ENCODE measurements around the gene EHMT1.

Gene EHMT1

DNA sequence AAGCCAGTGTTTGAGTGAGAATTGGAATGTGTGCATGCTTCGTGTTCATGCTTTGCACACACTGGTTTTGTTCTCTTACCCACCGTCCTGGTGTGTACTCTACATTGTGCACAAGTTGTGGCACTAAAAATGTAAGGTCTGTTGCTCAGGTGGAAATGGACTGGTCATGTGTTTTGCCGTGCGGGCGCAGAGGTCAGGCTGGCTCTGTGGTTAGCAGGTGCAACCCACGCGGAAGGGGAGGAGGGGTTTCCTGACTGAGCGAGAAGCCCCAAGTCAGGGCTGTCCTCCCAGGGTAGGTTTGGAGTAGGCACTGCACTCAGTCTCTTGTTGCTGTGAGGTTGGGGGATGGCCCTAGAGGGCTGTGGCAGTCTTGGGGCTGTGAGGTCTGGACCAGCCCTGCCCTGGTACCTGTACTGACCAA is 86.6 kb downstream of the EHMT1 start:
- H3K27ac ChIP-seq (ENCODE audit: insufficient read depth in 1 of 2, low read depth in 1 of 2, low read length in 2 of 2, poor library complexity in 1 of 2, severe bottlenecking in 2 of 2): no peak overlapping the region

DNA sequence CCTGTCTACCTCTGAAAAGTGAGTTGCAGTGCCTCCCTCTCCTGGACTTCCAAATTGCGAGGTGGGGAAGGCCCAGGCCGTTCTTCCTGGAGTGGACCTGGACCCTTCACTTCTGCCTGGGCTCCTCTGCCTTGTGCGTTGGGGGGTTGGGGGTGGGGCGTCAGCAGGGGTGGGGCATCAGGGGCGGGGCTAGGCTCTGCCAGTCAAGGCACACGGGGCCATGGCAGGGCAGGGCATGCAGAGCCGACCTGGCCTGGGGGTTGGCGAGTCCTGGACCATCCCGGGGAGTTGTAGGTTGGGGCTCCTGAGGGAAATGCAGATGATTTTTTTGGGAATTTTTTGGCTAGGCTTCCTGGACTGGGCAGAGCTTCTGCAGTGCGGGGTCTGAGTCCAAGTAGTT is 87.1 kb downstream of the EHMT1 start:
- POLR2A ChIA-PET: no interaction called here
- H3K9me3 ChIP-seq (ENCODE audit: control extremely low read depth in 1 of 5, control insufficient read depth in 4 of 5, insufficient read depth in 2 of 5, low read depth in 1 of 5, low read length in 4 of 5): peaks cover 0 to 17% (median 12%) of the 10 kb centered on the region in 5 experiments
- CTCF ChIA-PET: no interaction called here
- no peak for DNase-seq
- H3K4me3 ChIP-seq (ENCODE audit: control insufficient read depth in 1 of 7, extremely low read depth in 1 of 7, insufficient read depth in 4 of 7, low read depth in 2 of 7, low read length in 6 of 7): peak overlapping the region in 2 of 7 experiments; percentile 32 to 60
- H3K4me1 ChIP-seq (ENCODE audit: control extremely low read depth in 1 of 4, control insufficient read depth in 4 of 4, insufficient read depth in 4 of 4, low read length in 3 of 4): peaks cover 0 to 17% (median 15%) of the 10 kb centered on the region in 4 experiments
- H3K27me3 ChIP-seq (replicated peaks in 2 of 5; ENCODE audit: control insufficient read depth in 4 of 5, insufficient read depth in 5 of 5, low read length in 4 of 5): no peaks in the 10 kb centered on the region
- peaks cover 6 to 29% (median 9%) of the 10 kb centered on the region in 4 experiments for H3K36me3 ChIP-seq (ENCODE audit: control insufficient read depth in 4 of 4, insufficient read depth in 4 of 4, low read length in 3 of 4)
- no peak overlapping the region for H3K27ac ChIP-seq (ENCODE audit: insufficient read depth in 1 of 2, low read depth in 1 of 2, low read length in 2 of 2, poor library complexity in 1 of 2, severe bottlenecking in 2 of 2)
- WGBS (ENCODE audit: insufficient coverage): 76% methylated on average over 5 of the region's 10 CpGs

More for the DNA sequence above, 86.6 kb downstream of the EHMT1 start:
- Histone ChIP-seq H3K9me3 (ENCODE audit: control extremely low read depth in 1 of 5, control insufficient read depth in 4 of 5, insufficient read depth in 2 of 5, low read depth in 1 of 5, low read length in 4 of 5) (peaks cover 0 to 20% (median 12%) of the 10 kb centered on the region in 5 experiments), H3K27me3 (replicated peaks in 2 of 5; ENCODE audit: control insufficient read depth in 4 of 5, insufficient read depth in 5 of 5, low read length in 4 of 5) (no peaks in the 10 kb centered on the region), H3K4me3 (ENCODE audit: control insufficient read depth in 1 of 7, extremely low read depth in 1 of 7, insufficient read depth in 4 of 7, low read depth in 2 of 7, low read length in 6 of 7) (peak overlapping the region in 3 of 7 experiments; percentile 20 to 60 (median 32)), H3K36me3 (ENCODE audit: control insufficient read depth in 4 of 4, insufficient read depth in 4 of 4, low read length in 3 of 4) (peaks cover 6 to 24% (median 9%) of the 10 kb centered on the region in 4 experiments), H3K4me1 (ENCODE audit: control extremely low read depth in 1 of 4, control insufficient read depth in 4 of 4, insufficient read depth in 4 of 4, low read length in 3 of 4) (peaks cover 0 to 17% (median 15%) of the 10 kb centered on the region in 4 experiments)
- peak in 1 of 3 donors; percentile 42 for DNase-seq
- 40% methylated on average over 2 of the region's 8 CpGs for WGBS (ENCODE audit: insufficient coverage)
- CTCF ChIA-PET: no interaction called here
- POLR2A ChIA-PET: no interaction called here

DNA sequence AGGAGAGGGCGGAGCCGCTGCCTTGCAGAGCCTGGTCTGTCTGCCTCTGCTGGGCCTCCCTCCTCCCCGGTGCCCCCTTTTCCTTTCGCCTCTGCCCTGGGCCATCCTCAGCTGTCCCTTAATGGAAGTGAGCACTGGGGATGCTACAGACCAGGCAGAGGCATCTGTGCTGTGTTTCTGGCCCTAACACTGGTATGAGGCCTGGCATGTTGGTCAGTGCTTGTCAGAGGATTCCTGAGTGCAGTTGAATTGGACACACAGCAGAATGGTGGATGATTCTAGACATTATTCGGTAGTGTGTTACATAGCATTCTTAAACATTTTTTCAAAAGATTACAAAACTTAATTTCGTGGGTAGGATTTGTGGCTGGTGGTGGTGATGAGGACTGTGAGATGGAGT is 88.6 kb downstream of the EHMT1 start:
- ChIA-PET POLR2A (no interaction called here), CTCF (interaction anchor here (0.6 to 1.1 kb wide), 3 partner anchors 13 to 29 kb away, joined by 3 read pairs; no protein-coding TSS in a partner anchor)
- no peak for DNase-seq
- Histone ChIP-seq H3K4me1 (ENCODE audit: control extremely low read depth in 1 of 4, control insufficient read depth in 4 of 4, insufficient read depth in 4 of 4, low read length in 3 of 4) (peaks cover 0 to 17% (median 15%) of the 10 kb centered on the region in 4 experiments), H3K36me3 (ENCODE audit: control insufficient read depth in 4 of 4, insufficient read depth in 4 of 4, low read length in 3 of 4) (peaks cover 5 to 43% (median 19%) of the 10 kb centered on the region in 4 experiments), H3K9me3 (ENCODE audit: control extremely low read depth in 1 of 5, control insufficient read depth in 4 of 5, insufficient read depth in 2 of 5, low read depth in 1 of 5, low read length in 4 of 5) (peaks cover 0 to 21% (median 9%) of the 10 kb centered on the region in 5 experiments), H3K27ac (ENCODE audit: insufficient read depth in 1 of 2, low read depth in 1 of 2, low read length in 2 of 2, poor library complexity in 1 of 2, severe bottlenecking in 2 of 2) (no peak overlapping the region), H3K27me3 (replicated peaks in 2 of 5; ENCODE audit: control insufficient read depth in 4 of 5, insufficient read depth in 5 of 5, low read length in 4 of 5) (no peaks in the 10 kb centered on the region), H3K4me3 (ENCODE audit: control insufficient read depth in 1 of 7, extremely low read depth in 1 of 7, insufficient read depth in 4 of 7, low read depth in 2 of 7, low read length in 6 of 7) (no peak overlapping the region)
- 92% methylated on average over 4 of the region's 6 CpGs for WGBS (ENCODE audit: insufficient coverage)

DNA sequence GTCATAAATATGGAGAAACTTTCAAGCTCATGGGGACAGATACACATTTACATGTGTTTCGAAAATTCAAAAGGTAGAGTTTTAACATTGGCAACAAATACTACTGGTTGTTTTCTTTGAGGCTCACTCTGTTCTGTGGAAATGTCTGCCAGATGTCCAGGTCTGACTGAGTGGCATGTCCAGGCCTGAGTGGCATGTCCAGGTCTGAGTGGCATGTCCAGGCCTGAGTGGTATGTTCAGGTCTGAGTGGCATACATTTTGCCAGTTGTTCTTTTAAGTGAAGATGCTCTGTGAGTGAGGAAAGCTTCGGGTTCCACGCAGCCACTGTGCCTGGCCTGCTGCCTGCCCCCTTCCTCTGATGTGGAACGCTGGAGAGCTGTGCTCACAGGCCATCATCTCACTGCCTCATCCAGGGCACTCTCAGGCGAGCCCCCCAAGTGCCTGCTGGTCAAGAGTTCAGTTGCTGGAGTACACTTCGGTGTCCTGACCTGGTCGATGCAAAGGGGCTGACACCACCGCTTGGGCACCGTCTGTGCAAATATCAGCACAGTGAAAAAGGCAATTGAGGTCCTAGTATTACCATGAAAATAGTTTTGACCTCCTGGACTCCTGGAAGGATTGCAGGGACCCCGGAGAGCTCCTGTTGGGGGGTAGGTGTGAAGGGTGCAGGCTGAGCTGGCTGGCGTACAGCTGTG is 89.9 kb downstream of the EHMT1 start:
- Histone ChIP-seq H3K4me3 (ENCODE audit: control insufficient read depth in 1 of 7, extremely low read depth in 1 of 7, insufficient read depth in 4 of 7, low read depth in 2 of 7, low read length in 6 of 7) (no peak overlapping the region), H3K36me3 (ENCODE audit: control insufficient read depth in 4 of 4, insufficient read depth in 4 of 4, low read length in 3 of 4) (peaks cover 2 to 39% (median 19%) of the 10 kb centered on the region in 4 experiments), H3K9me3 (ENCODE audit: control extremely low read depth in 1 of 5, control insufficient read depth in 4 of 5, insufficient read depth in 2 of 5, low read depth in 1 of 5, low read length in 4 of 5) (peaks cover 0 to 10% (median 0%) of the 10 kb centered on the region in 5 experiments), H3K27me3 (replicated peaks in 2 of 5; ENCODE audit: control insufficient read depth in 4 of 5, insufficient read depth in 5 of 5, low read length in 4 of 5) (no peaks in the 10 kb centered on the region), H3K4me1 (ENCODE audit: control extremely low read depth in 1 of 4, control insufficient read depth in 4 of 4, insufficient read depth in 4 of 4, low read length in 3 of 4) (peaks cover 0 to 17% (median 15%) of the 10 kb centered on the region in 4 experiments), H3K27ac (ENCODE audit: insufficient read depth in 1 of 2, low read depth in 1 of 2, low read length in 2 of 2, poor library complexity in 1 of 2, severe bottlenecking in 2 of 2) (no peak overlapping the region)
- ChIA-PET CTCF (interaction anchor here (1.0 to 1.6 kb wide), 3 partner anchors 9 to 14 kb away, joined by 3 to 7 read pairs (median 3); no protein-coding TSS in a partner anchor), POLR2A (no interaction called here)
- no peak for DNase-seq
- 96% methylated on average over 8 of the region's 11 CpGs for WGBS (ENCODE audit: insufficient coverage)

DNA sequence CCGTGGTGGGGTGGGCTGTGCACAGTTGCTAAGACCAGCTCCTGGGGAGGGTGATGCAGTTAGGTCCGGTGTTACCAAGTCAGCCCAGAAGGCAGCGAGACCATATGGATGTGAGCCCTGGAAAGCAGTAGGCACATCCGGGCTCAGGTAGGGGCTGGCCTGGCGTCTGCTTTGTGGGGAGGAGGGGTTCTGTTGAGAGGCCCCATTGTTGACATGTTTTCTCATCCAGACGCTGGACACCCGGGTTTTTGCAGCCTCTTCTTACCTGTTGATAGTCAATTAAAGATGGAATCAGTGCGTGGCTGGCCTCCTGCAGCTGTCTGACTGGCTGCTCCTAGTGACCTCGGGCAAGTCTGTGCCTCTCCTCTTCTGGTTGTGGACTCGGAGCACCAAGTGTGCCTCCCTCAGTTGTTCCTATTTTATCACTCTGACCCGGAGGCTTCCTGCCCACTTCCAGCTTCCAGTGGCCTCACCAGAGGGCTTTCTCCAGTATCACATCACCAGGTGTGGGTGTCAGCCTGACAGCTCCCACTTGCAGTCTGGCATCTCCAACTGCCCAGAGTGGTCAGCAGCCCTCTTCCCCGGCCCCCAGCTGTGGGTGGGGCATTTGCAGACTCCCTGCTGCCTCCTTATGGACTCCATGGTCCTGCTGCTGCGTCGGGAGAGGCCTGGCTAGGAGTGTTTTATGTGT is 90.8 kb downstream of the EHMT1 start:
- no peak for DNase-seq
- Histone ChIP-seq H3K4me1 (ENCODE audit: control extremely low read depth in 1 of 4, control insufficient read depth in 4 of 4, insufficient read depth in 4 of 4, low read length in 3 of 4) (peaks cover 0 to 17% (median 13%) of the 10 kb centered on the region in 4 experiments), H3K4me3 (ENCODE audit: control insufficient read depth in 1 of 7, extremely low read depth in 1 of 7, insufficient read depth in 4 of 7, low read depth in 2 of 7, low read length in 6 of 7) (no peak overlapping the region), H3K9me3 (ENCODE audit: control extremely low read depth in 1 of 5, control insufficient read depth in 4 of 5, insufficient read depth in 2 of 5, low read depth in 1 of 5, low read length in 4 of 5) (peaks cover 0 to 18% (median 1%) of the 10 kb centered on the region in 5 experiments), H3K27me3 (replicated peaks in 2 of 5; ENCODE audit: control insufficient read depth in 4 of 5, insufficient read depth in 5 of 5, low read length in 4 of 5) (no peaks in the 10 kb centered on the region), H3K36me3 (ENCODE audit: control insufficient read depth in 4 of 4, insufficient read depth in 4 of 4, low read length in 3 of 4) (peaks cover 4 to 45% (median 20%) of the 10 kb centered on the region in 4 experiments), H3K27ac (ENCODE audit: insufficient read depth in 1 of 2, low read depth in 1 of 2, low read length in 2 of 2, poor library complexity in 1 of 2, severe bottlenecking in 2 of 2) (no peak overlapping the region)
- ChIA-PET POLR2A (no interaction called here), CTCF (interaction anchor here (1.6 kb wide), 1 partner anchor 13 kb away, joined by 7 read pairs; no protein-coding TSS in a partner anchor)
- 99% methylated on average over 10 of the region's 14 CpGs for WGBS (ENCODE audit: insufficient coverage)

DNA sequence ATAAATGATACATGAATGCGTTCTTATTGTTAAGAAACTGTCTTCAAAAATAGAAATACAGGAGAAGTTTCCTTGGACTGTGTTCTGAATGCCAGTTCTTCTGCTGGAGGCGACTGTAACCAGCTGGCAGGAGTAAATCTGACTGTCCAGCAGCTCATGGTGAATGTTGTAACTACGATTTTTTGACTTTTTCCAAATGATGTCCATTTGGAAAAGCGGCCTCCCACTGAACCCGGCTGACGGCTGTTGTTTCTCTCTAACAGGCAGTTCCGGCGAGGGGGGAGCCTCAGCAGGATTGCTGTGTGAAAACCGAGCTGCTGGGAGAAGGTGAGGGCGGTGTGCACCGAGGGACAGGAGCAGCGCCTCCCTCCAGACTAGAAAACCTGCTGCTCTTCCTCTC is 91.9 kb downstream of the EHMT1 start:
- no peak overlapping the region for H3K4me3 ChIP-seq (ENCODE audit: control insufficient read depth in 1 of 7, extremely low read depth in 1 of 7, insufficient read depth in 4 of 7, low read depth in 2 of 7, low read length in 6 of 7)
- DNase-seq: no peak
- peaks cover 0 to 23% (median 1%) of the 10 kb centered on the region in 5 experiments for H3K9me3 ChIP-seq (ENCODE audit: control extremely low read depth in 1 of 5, control insufficient read depth in 4 of 5, insufficient read depth in 2 of 5, low read depth in 1 of 5, low read length in 4 of 5)
- H3K27me3 ChIP-seq (replicated peaks in 2 of 5; ENCODE audit: control insufficient read depth in 4 of 5, insufficient read depth in 5 of 5, low read length in 4 of 5): no peaks in the 10 kb centered on the region
- POLR2A ChIA-PET: no interaction called here
- WGBS (ENCODE audit: insufficient coverage): 97% methylated on average over 10 of the region's 12 CpGs
- peaks cover 0 to 9% (median 7%) of the 10 kb centered on the region in 4 experiments for H3K4me1 ChIP-seq (ENCODE audit: control extremely low read depth in 1 of 4, control insufficient read depth in 4 of 4, insufficient read depth in 4 of 4, low read length in 3 of 4)
- peaks cover 4 to 52% (median 22%) of the 10 kb centered on the region in 4 experiments for H3K36me3 ChIP-seq (ENCODE audit: control insufficient read depth in 4 of 4, insufficient read depth in 4 of 4, low read length in 3 of 4)
- H3K27ac ChIP-seq (ENCODE audit: insufficient read depth in 1 of 2, low read depth in 1 of 2, low read length in 2 of 2, poor library complexity in 1 of 2, severe bottlenecking in 2 of 2): no peak overlapping the region
- CTCF ChIA-PET: no interaction called here
